ENCODE results near the gene SLC39A13.

Gene SLC39A13

GRCh38 chr11:47415949-47416472, 7.6 kb downstream of the SLC39A13 start:
- no peak overlapping the region for H3K4me3 Mint-ChIP-seq
- H3K9me3 Mint-ChIP-seq, result no peaks in the 10 kb centered on the region
- peaks cover 28% of the 10 kb centered on the region for H3K36me3 Mint-ChIP-seq (ENCODE audit: low read depth)
- H3K27ac Mint-ChIP-seq, result no peak overlapping the region
- DNase-seq (ENCODE audit: low spot score), result no peak
- H3K27me3 Mint-ChIP-seq (ENCODE audit: low read depth), result no peaks in the 10 kb centered on the region
- no peaks in the 10 kb centered on the region for H3K4me1 Mint-ChIP-seq (ENCODE audit: low read depth)

- Mint-ChIP-seq H3K36me3 (ENCODE audit: low read depth) (peaks cover 40% of the 10 kb centered on the region), H3K9me3 (no peaks in the 10 kb centered on the region), H3K4me3 (no peak overlapping the region), H3K4me1 (ENCODE audit: low read depth) (no peaks in the 10 kb centered on the region), H3K27me3 (ENCODE audit: low read depth) (no peaks in the 10 kb centered on the region), H3K27ac (no peak overlapping the region)
- no peak for DNase-seq (ENCODE audit: low spot score)
Observed at GRCh38 chr11:47417712-47418111, 9.3 kb downstream of the SLC39A13 start.

- Mint-ChIP-seq H3K36me3 (ENCODE audit: low read depth) (peaks cover 45% of the 10 kb centered on the region), H3K27ac (no peak overlapping the region), H3K9me3 (no peaks in the 10 kb centered on the region), H3K27me3 (ENCODE audit: low read depth) (no peaks in the 10 kb centered on the region), H3K4me3 (no peak overlapping the region), H3K4me1 (ENCODE audit: low read depth) (no peaks in the 10 kb centered on the region)
- no peak for DNase-seq (ENCODE audit: low spot score)
Observed at GRCh38 chr11:47418454-47419259, 10.3 kb downstream of the SLC39A13 start.

GRCh38 chr11:47425611-47426010, 17.2 kb downstream of the SLC39A13 start:
- H3K9me3 Mint-ChIP-seq, result no peaks in the 10 kb centered on the region
- H3K4me3 Mint-ChIP-seq, result peak overlapping the region; percentile 99
- H3K4me1 Mint-ChIP-seq (ENCODE audit: low read depth), result peaks cover 18% of the 10 kb centered on the region
- DNase-seq (ENCODE audit: low spot score), result no peak
- peak overlapping the region; percentile 99 for H3K27ac Mint-ChIP-seq
- H3K27me3 Mint-ChIP-seq (ENCODE audit: low read depth), result no peaks in the 10 kb centered on the region
- H3K36me3 Mint-ChIP-seq (ENCODE audit: low read depth), result peaks cover 41% of the 10 kb centered on the region

GRCh38 chr11:47426062-47426956, 17.9 kb downstream of the SLC39A13 start, which contains the start of gene PSMC3:
Gene PSMC3, minus strand, starts transcription at chr11:47426439. Its CDS starts 160 bp downstream, at chr11:47426279.
- H3K27ac Mint-ChIP-seq, result peak within 1 kb of the TSS; percentile 99
- peak within 1 kb of the TSS; percentile 99 for H3K4me3 Mint-ChIP-seq
- peak; percentile 97 for DNase-seq (ENCODE audit: low spot score)
- peaks cover 18% of the 10 kb centered on the region for H3K4me1 Mint-ChIP-seq (ENCODE audit: low read depth)
- peaks cover 40% of the 10 kb centered on the region for H3K36me3 Mint-ChIP-seq (ENCODE audit: low read depth)
- H3K27me3 Mint-ChIP-seq (ENCODE audit: low read depth), result no peaks in the 10 kb centered on the region
- H3K9me3 Mint-ChIP-seq, result no peaks in the 10 kb centered on the region

- Mint-ChIP-seq H3K27me3 (ENCODE audit: low read depth) (no peaks in the 10 kb centered on the region), H3K36me3 (ENCODE audit: low read depth) (peaks cover 7% of the 10 kb centered on the region), H3K4me1 (ENCODE audit: low read depth) (peaks cover 9% of the 10 kb centered on the region), H3K9me3 (no peaks in the 10 kb centered on the region), H3K27ac (no peak overlapping the region), H3K4me3 (no peak overlapping the region)
- no peak for DNase-seq (ENCODE audit: low spot score)
Observed at GRCh38 chr11:47430524-47430923, 22.1 kb downstream of the SLC39A13 start.

GRCh38 chr11:47431356-47432083, 23.1 kb downstream of the SLC39A13 start:
- H3K27ac Mint-ChIP-seq, result no peak overlapping the region
- DNase-seq (ENCODE audit: low spot score), result no peak
- no peak overlapping the region for H3K4me3 Mint-ChIP-seq
- no peaks in the 10 kb centered on the region for H3K9me3 Mint-ChIP-seq
- no peaks in the 10 kb centered on the region for H3K27me3 Mint-ChIP-seq (ENCODE audit: low read depth)
- H3K36me3 Mint-ChIP-seq (ENCODE audit: low read depth), result no peaks in the 10 kb centered on the region
- H3K4me1 Mint-ChIP-seq (ENCODE audit: low read depth), result peaks cover 6% of the 10 kb centered on the region

GRCh38 chr11:47433157-47433556, 24.8 kb downstream of the SLC39A13 start:
- Mint-ChIP-seq H3K27ac (no peak overlapping the region), H3K4me1 (ENCODE audit: low read depth) (peaks cover 2% of the 10 kb centered on the region), H3K4me3 (no peak overlapping the region), H3K9me3 (no peaks in the 10 kb centered on the region), H3K36me3 (ENCODE audit: low read depth) (no peaks in the 10 kb centered on the region), H3K27me3 (ENCODE audit: low read depth) (no peaks in the 10 kb centered on the region)
- no peak for DNase-seq (ENCODE audit: low spot score)

GRCh38 chr11:47434011-47434786, 25.8 kb downstream of the SLC39A13 start:
- Mint-ChIP-seq H3K36me3 (ENCODE audit: low read depth) (no peaks in the 10 kb centered on the region), H3K27me3 (ENCODE audit: low read depth) (no peaks in the 10 kb centered on the region), H3K27ac (no peak overlapping the region), H3K4me3 (no peak overlapping the region), H3K4me1 (ENCODE audit: low read depth) (peaks cover 2% of the 10 kb centered on the region), H3K9me3 (no peaks in the 10 kb centered on the region)
- no peak for DNase-seq (ENCODE audit: low spot score)

GRCh38 chr11:47435687-47436086, 27.3 kb downstream of the SLC39A13 start:
- Mint-ChIP-seq H3K9me3 (no peaks in the 10 kb centered on the region), H3K36me3 (ENCODE audit: low read depth) (no peaks in the 10 kb centered on the region), H3K4me3 (no peak overlapping the region), H3K27ac (no peak overlapping the region), H3K4me1 (ENCODE audit: low read depth) (no peaks in the 10 kb centered on the region), H3K27me3 (ENCODE audit: low read depth) (no peaks in the 10 kb centered on the region)
- DNase-seq (ENCODE audit: low spot score), result no peak

- no peak for DNase-seq (ENCODE audit: low spot score)
- Mint-ChIP-seq H3K27me3 (ENCODE audit: low read depth) (no peaks in the 10 kb centered on the region), H3K4me3 (no peak overlapping the region), H3K9me3 (no peaks in the 10 kb centered on the region), H3K4me1 (ENCODE audit: low read depth) (no peaks in the 10 kb centered on the region), H3K36me3 (ENCODE audit: low read depth) (no peaks in the 10 kb centered on the region), H3K27ac (no peak overlapping the region)
Observed at GRCh38 chr11:47436726-47437125, 28.3 kb downstream of the SLC39A13 start.

GRCh38 chr11:47437218-47437745, 28.9 kb downstream of the SLC39A13 start:
- H3K4me3 Mint-ChIP-seq, result no peak overlapping the region
- DNase-seq (ENCODE audit: low spot score), result no peak
- no peaks in the 10 kb centered on the region for H3K9me3 Mint-ChIP-seq
- H3K27me3 Mint-ChIP-seq (ENCODE audit: low read depth), result no peaks in the 10 kb centered on the region
- no peaks in the 10 kb centered on the region for H3K4me1 Mint-ChIP-seq (ENCODE audit: low read depth)
- H3K36me3 Mint-ChIP-seq (ENCODE audit: low read depth), result no peaks in the 10 kb centered on the region
- no peak overlapping the region for H3K27ac Mint-ChIP-seq
